Measurements from ENCODE around the gene RASA3. TPM values are rescaled to one million over a fixed set of nuclear protein-coding genes. Genes with fewer than 3 reads are reported as not detected.

RASA3 gene
- total RNA-seq, 1 experiment from 2014 or later: 18.6 TPM

GRCh38 chr13:113970810-113971470 is 161.5 kb downstream of the RASA3 start:
- no peaks in the 10 kb centered on the region; a peak in 1 of 4 replicates for H3K36me3 ChIP-seq (ENCODE audit: control insufficient read depth in 1 of 2, insufficient read depth in 2 of 2, low read length in 2 of 2)
- H2AFZ ChIP-seq (ENCODE audit: low read depth, low read length, poor library complexity, severe bottlenecking): no peak overlapping the region
- H3K9me2 ChIP-seq (ENCODE audit: insufficient read depth): no peaks in the 10 kb centered on the region
- no peaks in the 10 kb centered on the region for H3K4me1 ChIP-seq (ENCODE audit: control insufficient read depth in 1 of 2, insufficient read depth in 2 of 2, low read length in 2 of 2)
- CTCF ChIA-PET: no interaction called here
- ATAC-seq: no peak
- no peaks in the 10 kb centered on the region for H4K20me1 ChIP-seq (ENCODE audit: insufficient read depth)
- DNase-seq (ENCODE audit: low read depth, low spot score): no peak
- no peak overlapping the region for H3K4me3 ChIP-seq (replicated peaks in 1 of 2; ENCODE audit: low read depth in 1 of 2, low read length in 2 of 2)
- no TSS peak for BruUV-seq (replicated peaks)
- POLR2A ChIA-PET: no interaction called here
- no peak overlapping the region for H3K4me2 ChIP-seq (ENCODE audit: low read length)
- RAD21 ChIA-PET (ENCODE audit: low non-redundant PET in 1 of 2, low total read pairs in 2 of 2, uncharacterized antibody in 2 of 2, unreplicated experiment in 2 of 2): no interaction called here
- H3K9me3 ChIP-seq (ENCODE audit: control insufficient read depth in 1 of 2, insufficient read depth in 1 of 2, low read depth in 1 of 2, low read length in 2 of 2): no peaks in the 10 kb centered on the region
- H3K27me3 ChIP-seq (ENCODE audit: insufficient read depth, low read length): no peaks in the 10 kb centered on the region
- no peak overlapping the region for H3K9ac ChIP-seq (ENCODE audit: low read length)
- no peaks in the 10 kb centered on the region for H3K79me2 ChIP-seq (ENCODE audit: insufficient read depth, low read length)
- no peak overlapping the region for H3K27ac ChIP-seq (ENCODE audit: low read depth, low read length)
- TF ChIP-seq RAD21 (IDR thresholded peaks at IDR 0.05; ENCODE audit: low read depth) (no peak), ZBTB33 (IDR thresholded peaks at IDR 0.05; ENCODE audit: extremely low read depth, insufficient replicate concordance, low read length) (no peak), TCF7L2 (IDR thresholded peaks at IDR 0.05; ENCODE audit: borderline replicate concordance, extremely low read depth, insufficient read depth, insufficient read length) (no peak), CTCF (IDR thresholded peaks at IDR 0.05 in 2 of 3, conservative IDR thresholded peaks at IDR 0.05 in 1 of 3; ENCODE audit: borderline replicate concordance in 1 of 3, insufficient read depth in 1 of 3, low read depth in 2 of 3, low read length in 2 of 3) (no peak), ATF3 (IDR thresholded peaks at IDR 0.05) (no peak), JUND (IDR thresholded peaks at IDR 0.05) (no peak)
- intact Hi-C loops (cut with micrococcal nuclease): no loop called here

All from HCT116 (cell line).